ENCODE data around the gene PLCD1. TPM values are rescaled to one million over a fixed set of nuclear protein-coding genes. Genes with fewer than 3 reads are reported as not detected.
"Not testable (repeated sequence)": the region's sequence is repeated elsewhere in the genome, so short reads cannot be mapped to it uniquely, and the experiment has no call there.

The PLCD1 gene
- total and polyA plus RNA-seq, 2 donors (not counting 1 experiment from before 2014, with no cell fraction given) = 8.2 to 47.2 TPM

DNA sequence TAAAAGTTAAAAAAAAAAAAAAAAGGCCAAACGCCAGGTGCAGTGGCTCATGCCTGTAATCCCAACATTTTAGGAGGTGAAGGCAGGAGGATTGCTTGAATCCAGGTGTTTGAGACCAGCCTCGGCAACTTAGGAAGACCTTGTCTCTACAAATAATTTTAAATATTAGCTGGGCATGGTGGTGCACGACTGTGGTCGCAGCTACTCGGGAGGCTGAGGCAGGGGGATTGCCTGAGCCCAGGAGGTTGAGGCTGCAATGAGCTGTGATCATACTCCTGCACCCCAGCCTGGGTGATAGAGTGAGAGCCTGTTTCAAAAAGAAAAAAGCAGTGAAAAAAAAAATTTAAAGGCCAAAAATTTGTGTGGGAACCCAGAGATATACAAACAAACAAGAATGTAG is 6.8 kb upstream of the PLCD1 start:
- Histone ChIP-seq H3K9ac (ENCODE audit: insufficient read depth, low read length) (no peak overlapping the region), H3K36me3 (ENCODE audit: control insufficient read depth, insufficient read depth, low read length) (no peaks in the 10 kb centered on the region), H3K27ac (ENCODE audit: insufficient read depth, low read length) (no peak overlapping the region), H3K79me2 (ENCODE audit: control insufficient read depth, insufficient read depth, low read length) (no peaks in the 10 kb centered on the region), H4K20me1 (ENCODE audit: control insufficient read depth, extremely low read depth, insufficient read depth, low read length) (no peaks in the 10 kb centered on the region), H2AFZ (ENCODE audit: low read length) (no peak overlapping the region), H3K4me3 (replicated peaks in 1 of 4; ENCODE audit: control extremely low read depth in 1 of 4, insufficient read depth in 1 of 4, low read depth in 3 of 4, low read length in 4 of 4) (no peak overlapping the region), H3K27me3 (ENCODE audit: control insufficient read depth, insufficient read depth, low read length) (peaks cover 12% of the 10 kb centered on the region), H3K9me3 (ENCODE audit: control insufficient read depth, insufficient read depth, low read depth, low read length) (no peaks in the 10 kb centered on the region), H3K4me2 (ENCODE audit: extremely low read depth, insufficient read depth, low read length) (no peak overlapping the region), H3K4me1 (ENCODE audit: control insufficient read depth, extremely low read depth, insufficient read depth, low read length) (peaks cover 2% of the 10 kb centered on the region)
- no peak for TF ChIP-seq EZH2 (IDR thresholded peaks at IDR 0.05; ENCODE audit: low read length, missing control alignments)
- TF ChIP-seq, protein P1, sequence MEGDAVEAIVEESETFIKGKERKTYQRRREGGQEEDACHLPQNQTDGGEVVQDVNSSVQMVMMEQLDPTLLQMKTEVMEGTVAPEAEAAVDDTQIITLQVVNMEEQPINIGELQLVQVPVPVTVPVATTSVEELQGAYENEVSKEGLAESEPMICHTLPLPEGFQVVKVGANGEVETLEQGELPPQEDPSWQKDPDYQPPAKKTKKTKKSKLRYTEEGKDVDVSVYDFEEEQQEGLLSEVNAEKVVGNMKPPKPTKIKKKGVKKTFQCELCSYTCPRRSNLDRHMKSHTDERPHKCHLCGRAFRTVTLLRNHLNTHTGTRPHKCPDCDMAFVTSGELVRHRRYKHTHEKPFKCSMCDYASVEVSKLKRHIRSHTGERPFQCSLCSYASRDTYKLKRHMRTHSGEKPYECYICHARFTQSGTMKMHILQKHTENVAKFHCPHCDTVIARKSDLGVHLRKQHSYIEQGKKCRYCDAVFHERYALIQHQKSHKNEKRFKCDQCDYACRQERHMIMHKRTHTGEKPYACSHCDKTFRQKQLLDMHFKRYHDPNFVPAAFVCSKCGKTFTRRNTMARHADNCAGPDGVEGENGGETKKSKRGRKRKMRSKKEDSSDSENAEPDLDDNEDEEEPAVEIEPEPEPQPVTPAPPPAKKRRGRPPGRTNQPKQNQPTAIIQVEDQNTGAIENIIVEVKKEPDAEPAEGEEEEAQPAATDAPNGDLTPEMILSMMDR (conservative IDR thresholded peaks at IDR 0.05 in 1 of 2, IDR thresholded peaks at IDR 0.05 in 1 of 2; ENCODE audit: low read depth in 1 of 2, low read length in 2 of 2) = no peak
- no peak for DNase-seq (ENCODE audit: low read depth in 2 of 2)

- not testable (repeated sequence) for DNase-seq (ENCODE audit: low read depth in 2 of 2); H3K36me3 ChIP-seq (ENCODE audit: control insufficient read depth, insufficient read depth, low read length); H3K27me3 ChIP-seq (ENCODE audit: control insufficient read depth, insufficient read depth, low read length); H3K4me3 ChIP-seq (replicated peaks in 1 of 4; ENCODE audit: control extremely low read depth in 1 of 4, insufficient read depth in 1 of 4, low read depth in 3 of 4, low read length in 4 of 4); H3K4me1 ChIP-seq (ENCODE audit: control insufficient read depth, extremely low read depth, insufficient read depth, low read length); H3K9me3 ChIP-seq (ENCODE audit: control insufficient read depth, insufficient read depth, low read depth, low read length); H2AFZ ChIP-seq (ENCODE audit: low read length); H3K4me2 ChIP-seq (ENCODE audit: extremely low read depth, insufficient read depth, low read length); H3K9ac ChIP-seq (ENCODE audit: insufficient read depth, low read length); H3K27ac ChIP-seq (ENCODE audit: insufficient read depth, low read length); H4K20me1 ChIP-seq (ENCODE audit: control insufficient read depth, extremely low read depth, insufficient read depth, low read length); H3K79me2 ChIP-seq (ENCODE audit: control insufficient read depth, insufficient read depth, low read length)
Measured at GRCh38 chr3:38034335-38034734, 4.9 kb upstream of the PLCD1 start.

- not testable (repeated sequence) for H3K9ac ChIP-seq (ENCODE audit: insufficient read depth, low read length); H3K9me3 ChIP-seq (ENCODE audit: control insufficient read depth, insufficient read depth, low read depth, low read length); H3K4me2 ChIP-seq (ENCODE audit: extremely low read depth, insufficient read depth, low read length); H3K4me3 ChIP-seq (replicated peaks in 1 of 4; ENCODE audit: control extremely low read depth in 1 of 4, insufficient read depth in 1 of 4, low read depth in 3 of 4, low read length in 4 of 4); DNase-seq (ENCODE audit: low read depth in 2 of 2); H2AFZ ChIP-seq (ENCODE audit: low read length); H3K27me3 ChIP-seq (ENCODE audit: control insufficient read depth, insufficient read depth, low read length); H4K20me1 ChIP-seq (ENCODE audit: control insufficient read depth, extremely low read depth, insufficient read depth, low read length); H3K27ac ChIP-seq (ENCODE audit: insufficient read depth, low read length); H3K4me1 ChIP-seq (ENCODE audit: control insufficient read depth, extremely low read depth, insufficient read depth, low read length); H3K79me2 ChIP-seq (ENCODE audit: control insufficient read depth, insufficient read depth, low read length); H3K36me3 ChIP-seq (ENCODE audit: control insufficient read depth, insufficient read depth, low read length)
Measured at GRCh38 chr3:38033586-38033985, 4.1 kb upstream of the PLCD1 start.

DNA sequence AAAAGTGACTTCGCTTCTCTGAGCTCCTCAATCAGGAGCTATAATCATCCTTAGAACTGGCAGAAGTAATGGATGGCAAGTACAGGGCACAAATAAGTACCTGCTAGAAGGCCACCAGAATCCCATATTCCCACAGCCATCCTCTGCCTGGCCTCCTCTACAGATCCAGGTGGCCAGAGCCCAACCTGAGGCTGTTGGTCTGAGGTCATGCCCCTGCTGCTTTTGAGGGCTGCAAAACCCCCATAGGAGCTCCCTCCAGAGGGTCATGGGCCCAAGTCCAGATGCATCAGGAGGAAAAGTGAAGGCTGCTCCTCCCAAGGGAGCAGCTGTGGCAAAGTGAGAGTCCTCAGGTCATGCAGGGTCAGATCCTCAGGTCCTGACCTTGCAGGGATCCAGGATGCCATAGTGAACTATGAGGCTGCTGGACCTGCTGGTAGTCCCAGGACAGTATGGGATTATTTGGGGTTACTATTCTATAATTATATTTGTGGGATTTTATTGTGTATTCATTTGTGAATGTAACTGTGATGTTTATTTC is 3.0 kb upstream of the PLCD1 start:
- no peak overlapping the region for H3K4me3 ChIP-seq (replicated peaks in 1 of 4; ENCODE audit: control extremely low read depth in 1 of 4, insufficient read depth in 1 of 4, low read depth in 3 of 4, low read length in 4 of 4)
- H3K79me2 ChIP-seq (ENCODE audit: control insufficient read depth, insufficient read depth, low read length) = no peaks in the 10 kb centered on the region
- H3K9ac ChIP-seq (ENCODE audit: insufficient read depth, low read length) = no peak overlapping the region
- H3K4me2 ChIP-seq (ENCODE audit: extremely low read depth, insufficient read depth, low read length) = no peak overlapping the region
- no peak overlapping the region for H3K27ac ChIP-seq (ENCODE audit: insufficient read depth, low read length)
- no peaks in the 10 kb centered on the region for H3K9me3 ChIP-seq (ENCODE audit: control insufficient read depth, insufficient read depth, low read depth, low read length)
- peaks cover 3% of the 10 kb centered on the region for H3K4me1 ChIP-seq (ENCODE audit: control insufficient read depth, extremely low read depth, insufficient read depth, low read length)
- H4K20me1 ChIP-seq (ENCODE audit: control insufficient read depth, extremely low read depth, insufficient read depth, low read length) = no peaks in the 10 kb centered on the region
- H3K27me3 ChIP-seq (ENCODE audit: control insufficient read depth, insufficient read depth, low read length) = no peaks in the 10 kb centered on the region
- TF ChIP-seq, protein P1 (conservative IDR thresholded peaks at IDR 0.05 in 1 of 2, IDR thresholded peaks at IDR 0.05 in 1 of 2; ENCODE audit: low read depth in 1 of 2, low read length in 2 of 2) = no peak
- TF ChIP-seq EZH2 (IDR thresholded peaks at IDR 0.05; ENCODE audit: low read length, missing control alignments) = no peak
- DNase-seq (ENCODE audit: low read depth in 2 of 2) = no peak
- H2AFZ ChIP-seq (ENCODE audit: low read length) = no peak overlapping the region
- H3K36me3 ChIP-seq (ENCODE audit: control insufficient read depth, insufficient read depth, low read length) = no peaks in the 10 kb centered on the region
